Stimulated activated CD4-positive, alpha-beta T cell treated with anti-CD3 and anti-CD28 coated beads, Interleukin-12 subunit alpha, Interleukin-12 subunit beta, amount 100 ng/mL, for 4 hours (primary cell): ENCODE data around the gene RPL22L1.
"Not testable (repeated sequence)": the region's sequence is repeated elsewhere in the genome, so short reads cannot be mapped to it uniquely, and the experiment has no call there.

Source experiments
- DNase-seq: peaks from one replicate; pipeline ENCODE4 v3.0.0-alpha.2; 2020

RPL22L1 gene

DNA sequence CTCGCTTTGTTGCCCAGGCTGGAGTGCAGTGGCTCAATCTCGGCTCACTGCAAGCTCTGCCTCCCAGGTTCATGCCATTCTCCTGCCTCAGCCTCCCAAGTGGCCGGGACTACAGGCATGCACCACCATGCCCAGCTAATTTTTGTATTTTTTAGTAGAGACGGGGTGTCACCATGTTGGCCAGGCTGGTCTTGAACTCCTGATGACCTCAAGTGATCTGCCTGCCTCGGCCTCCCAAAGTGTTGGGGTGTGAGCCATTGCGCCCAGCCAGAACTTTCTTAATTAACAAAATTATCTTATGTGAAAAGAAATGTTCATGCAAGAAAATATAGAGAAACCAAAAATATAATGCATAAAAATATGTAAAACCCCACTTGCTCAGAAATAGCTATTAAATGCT is 7.3 kb upstream of the RPL22L1 start:
- not testable (repeated sequence) for DNase-seq

DNA sequence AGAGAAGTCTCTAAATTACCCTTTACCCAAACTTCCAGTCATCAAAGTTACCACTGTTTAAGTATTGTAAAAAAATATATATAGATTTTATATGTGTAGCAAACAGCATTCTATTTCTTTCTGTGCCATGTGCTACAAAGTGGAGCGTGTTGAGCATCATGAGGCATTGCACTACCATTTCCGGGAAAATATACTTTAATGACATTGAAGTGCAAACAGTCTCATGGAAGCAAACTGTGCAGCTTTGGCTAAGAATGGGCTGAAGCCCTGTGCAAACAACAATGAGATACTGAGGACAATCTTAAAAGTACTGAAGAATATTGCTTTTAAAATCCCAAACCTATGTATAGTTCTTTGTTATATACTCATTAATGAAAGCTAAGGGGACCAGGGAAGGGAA is 6.5 kb upstream of the RPL22L1 start:
- DNase-seq: no peak

DNA sequence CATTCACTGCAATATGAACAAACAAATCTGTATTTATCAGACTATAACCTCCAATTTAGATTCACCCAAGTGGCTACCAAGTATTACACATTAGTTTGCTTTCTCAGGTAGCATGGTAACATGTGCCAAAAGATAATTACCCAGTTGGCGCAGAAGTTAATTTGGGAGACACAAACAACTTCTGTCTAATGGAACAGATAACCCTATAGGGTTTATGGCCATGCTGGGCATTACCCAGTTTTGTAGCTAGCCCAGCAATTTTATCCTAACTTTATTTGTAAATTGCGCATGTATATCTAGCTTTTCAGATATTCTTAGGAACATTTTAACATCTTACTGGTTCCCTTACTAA is 780 bp downstream of the RPL22L1 start:
- no peak for DNase-seq

DNA sequence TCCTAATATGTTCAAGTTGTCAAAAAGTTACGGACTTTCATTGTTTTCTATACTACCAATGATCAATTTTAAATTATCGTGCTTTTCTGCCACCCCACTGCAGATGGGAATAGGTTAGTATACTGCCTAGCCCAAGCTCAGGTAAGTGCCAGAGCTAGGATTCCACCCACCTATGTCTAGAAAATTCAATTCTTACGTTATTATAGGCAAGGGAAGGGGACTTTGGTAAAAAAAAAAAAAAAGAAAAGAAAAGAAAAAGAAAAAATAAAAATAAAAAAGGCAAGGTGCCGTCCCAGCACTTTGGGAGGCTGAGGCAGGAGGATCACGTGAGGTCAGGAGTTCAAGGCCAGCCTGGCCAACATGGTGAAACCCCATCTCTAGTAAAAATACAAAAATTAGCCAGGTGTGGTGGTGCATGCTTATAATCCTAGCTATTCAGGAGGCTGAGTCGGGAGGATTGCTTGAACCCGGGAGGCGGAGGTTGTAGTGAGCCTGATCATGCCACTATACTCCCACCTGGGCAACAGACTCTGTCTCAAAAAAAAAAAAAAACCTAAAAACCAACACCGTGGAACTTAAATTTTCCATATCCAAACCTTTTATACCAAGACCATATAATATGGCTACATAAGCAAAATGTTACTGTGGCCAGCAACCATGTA is 1.3 kb downstream of the RPL22L1 start:
- DNase-seq: no peak

DNA sequence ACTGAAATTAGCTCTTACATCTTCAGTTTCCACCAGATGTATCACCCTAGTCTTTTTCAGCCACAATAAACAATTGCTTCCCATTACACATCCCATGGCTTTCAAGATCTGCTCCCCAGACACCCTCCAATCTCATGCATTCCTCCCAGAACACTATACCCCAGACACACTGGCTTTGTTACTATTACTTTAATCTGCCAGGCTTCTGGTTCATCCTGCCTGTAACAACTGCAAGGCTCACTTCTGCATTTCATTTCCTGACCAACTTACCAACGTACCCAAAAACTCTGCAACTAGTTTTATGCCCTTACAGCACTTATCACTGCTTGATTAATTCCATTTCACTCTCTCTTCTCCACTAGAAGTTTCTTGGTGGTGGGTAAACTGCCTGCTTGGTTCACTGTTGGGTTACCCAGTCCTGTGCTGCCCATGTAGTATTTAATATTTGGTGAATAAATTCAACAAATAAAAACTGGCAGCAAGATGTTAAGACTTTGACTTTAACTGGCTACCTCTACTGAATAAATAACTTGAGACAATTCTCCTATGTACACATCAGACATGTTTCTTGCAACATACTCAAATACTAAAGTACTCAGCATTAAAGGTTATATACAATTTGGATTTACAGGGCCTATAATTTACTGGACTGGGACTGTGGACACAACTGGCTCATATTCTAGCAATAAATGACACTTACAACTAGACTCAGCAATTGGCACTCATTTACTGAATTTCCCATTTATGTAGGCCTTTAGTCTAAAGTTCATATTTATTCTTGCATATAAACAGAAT is 2.7 kb downstream of the RPL22L1 start:
- DNase-seq: no peak

DNA sequence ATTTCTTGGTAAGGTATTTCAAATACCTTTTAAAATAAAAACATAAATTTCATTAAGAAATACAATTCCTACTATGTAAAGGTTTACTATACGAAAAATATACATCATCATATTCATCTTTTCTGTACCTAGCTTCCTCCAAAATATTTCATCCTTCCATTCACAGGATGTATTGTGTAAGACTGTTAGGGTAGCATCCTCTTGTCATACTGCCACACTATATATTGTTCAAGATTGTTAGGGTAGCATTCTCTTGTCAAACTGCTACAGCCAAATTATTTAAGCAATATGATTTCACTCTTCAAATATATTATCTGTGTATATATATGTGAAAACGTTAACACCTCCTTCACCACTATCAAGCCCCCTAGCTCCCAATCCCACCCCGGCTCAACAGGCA is 3.5 kb downstream of the RPL22L1 start:
- DNase-seq: no peak

DNA sequence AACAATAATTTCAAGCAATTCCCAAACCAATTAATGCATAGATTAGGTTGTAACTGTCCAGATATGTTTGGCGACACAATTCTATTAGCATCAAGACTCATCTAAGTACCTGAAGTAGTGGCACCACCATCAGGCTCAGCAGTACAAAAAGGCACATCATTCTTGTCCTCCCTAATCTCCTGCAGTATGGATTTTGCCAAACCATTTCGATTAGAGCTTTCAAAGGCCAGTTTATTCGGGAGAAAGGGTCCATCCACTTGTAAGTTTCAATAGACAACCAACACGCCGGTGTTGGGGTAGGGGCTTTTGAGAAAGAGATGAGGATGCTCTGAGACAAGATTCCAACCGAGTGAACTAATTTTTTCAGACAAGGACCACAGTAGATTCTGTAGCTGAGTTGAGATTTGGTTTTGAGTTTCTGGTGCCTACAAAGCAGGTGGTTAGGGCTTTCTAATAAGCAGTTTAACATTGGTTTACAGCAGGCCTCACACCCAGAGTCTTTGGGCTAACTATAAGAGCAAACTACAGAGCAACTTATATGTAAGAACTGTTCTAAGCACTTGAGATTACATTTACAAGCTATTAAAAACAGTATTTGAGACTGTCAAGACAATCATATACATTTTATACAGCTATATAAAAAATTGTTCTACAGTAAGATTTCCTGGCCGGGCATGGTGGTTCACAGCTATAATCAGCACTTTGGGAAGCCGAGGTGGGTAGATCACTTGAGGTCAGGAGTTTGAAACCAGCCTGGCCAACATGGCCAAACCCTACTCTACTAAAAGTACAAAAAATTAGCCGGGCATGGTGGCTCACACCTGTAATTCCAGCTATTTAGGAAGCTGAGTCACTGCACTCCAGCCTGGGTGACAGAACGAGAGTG is 4.5 kb downstream of the RPL22L1 start:
- no peak for DNase-seq

DNA sequence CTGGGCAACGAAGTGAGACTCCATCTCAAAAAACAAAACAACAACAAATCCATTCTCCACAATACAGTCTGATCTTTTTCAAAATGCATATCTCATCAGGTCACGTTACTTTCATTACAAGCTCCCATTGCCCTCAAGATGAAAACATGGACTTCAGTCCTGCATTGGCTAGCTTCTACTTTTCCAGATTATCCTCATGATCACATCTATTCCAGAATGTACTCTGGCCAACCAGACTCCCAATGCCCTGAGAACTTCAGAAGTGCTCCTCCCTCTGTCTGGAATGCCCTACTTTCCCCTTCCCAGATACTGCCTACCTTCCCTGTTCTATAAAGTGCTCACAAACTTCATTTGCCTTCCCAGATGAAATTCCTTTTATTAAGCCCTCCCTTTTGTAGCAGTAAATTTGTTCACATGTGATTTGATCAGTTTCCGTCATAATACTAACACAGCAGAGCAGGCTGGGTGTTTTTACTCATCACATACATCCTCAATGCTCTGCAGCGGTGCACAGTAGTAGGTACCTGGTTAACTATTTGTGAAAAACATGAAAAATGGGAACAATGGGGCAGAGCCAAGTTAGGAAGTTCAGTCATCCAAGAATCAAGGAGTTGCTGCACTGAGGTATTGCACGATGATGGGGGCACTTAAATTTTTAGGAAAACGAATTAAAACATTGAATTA is 5.3 kb downstream of the RPL22L1 start:
- no peak for DNase-seq

DNA sequence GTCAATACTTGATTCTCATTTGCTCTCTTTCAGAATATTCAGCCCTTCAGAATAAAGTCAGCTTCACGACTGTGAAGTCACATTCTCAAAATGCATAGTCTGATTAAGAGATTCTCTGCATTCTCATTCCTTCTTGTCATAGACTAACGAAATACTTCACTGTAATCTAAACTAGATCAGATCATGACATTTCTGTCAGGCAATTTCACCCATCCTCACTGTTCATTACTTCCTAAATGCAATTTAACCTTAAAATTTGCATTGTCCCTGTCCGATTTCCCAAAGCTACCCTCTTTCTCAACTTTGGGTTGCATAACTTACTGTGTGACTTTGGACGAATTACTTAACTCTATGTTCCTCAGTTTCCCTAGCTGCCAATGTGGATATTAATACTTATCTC is 6.2 kb downstream of the RPL22L1 start:
- no peak for DNase-seq

DNA sequence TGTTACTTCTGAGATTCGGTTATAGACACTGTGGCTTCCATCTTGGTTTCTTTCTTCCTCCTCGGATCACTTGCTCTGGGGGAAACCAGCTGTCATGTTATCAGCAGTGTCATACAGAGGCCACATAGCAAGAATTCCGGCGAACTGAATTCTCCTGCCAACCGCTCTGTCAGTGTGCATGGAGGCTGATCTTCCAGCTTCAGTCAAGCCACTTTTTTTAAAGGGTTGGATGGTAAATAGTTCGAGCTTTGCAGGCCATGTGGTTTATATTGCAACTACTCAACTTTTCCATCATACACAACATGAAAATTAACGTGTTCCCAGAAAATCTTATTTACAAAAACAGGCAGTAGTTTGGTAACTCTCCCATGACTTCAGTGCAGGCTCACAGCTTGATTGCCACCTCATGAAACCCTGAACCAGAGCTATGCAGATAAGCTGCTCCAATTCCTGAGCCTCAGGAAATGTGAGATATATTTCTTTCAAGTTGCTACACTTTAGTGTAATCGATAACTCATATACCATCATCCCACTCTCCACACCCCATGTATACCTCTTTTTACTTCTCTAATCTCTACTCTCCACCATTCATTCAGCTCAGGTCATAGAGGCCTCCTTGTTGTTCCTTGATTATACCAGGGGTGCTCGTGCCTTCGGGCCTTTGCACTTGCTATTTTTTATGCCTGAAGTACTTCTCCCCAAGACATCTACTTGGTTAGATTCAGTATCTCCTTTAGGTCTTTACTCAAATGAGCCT is 7.2 kb downstream of the RPL22L1 start:
- DNase-seq: no peak

DNA sequence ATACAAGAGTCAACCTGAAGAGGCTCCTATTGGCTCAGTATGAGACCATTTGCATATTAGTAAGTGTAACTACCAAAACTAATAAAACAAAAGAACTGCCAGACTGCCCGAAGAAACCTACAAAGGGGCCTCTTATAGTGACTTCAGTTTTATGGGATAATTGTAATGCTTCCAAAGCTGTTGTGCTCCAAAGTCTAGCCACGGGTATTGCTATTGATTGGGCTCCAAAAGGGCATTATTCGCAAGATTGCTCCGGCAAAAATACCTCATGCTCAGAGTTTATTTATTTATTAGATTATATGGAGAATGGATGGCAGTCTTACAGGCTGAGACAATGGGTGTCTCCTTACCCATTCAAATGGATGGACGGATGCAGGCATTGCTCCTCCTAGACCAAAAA is 11.4 kb downstream of the RPL22L1 start:
- no peak for DNase-seq

DNA sequence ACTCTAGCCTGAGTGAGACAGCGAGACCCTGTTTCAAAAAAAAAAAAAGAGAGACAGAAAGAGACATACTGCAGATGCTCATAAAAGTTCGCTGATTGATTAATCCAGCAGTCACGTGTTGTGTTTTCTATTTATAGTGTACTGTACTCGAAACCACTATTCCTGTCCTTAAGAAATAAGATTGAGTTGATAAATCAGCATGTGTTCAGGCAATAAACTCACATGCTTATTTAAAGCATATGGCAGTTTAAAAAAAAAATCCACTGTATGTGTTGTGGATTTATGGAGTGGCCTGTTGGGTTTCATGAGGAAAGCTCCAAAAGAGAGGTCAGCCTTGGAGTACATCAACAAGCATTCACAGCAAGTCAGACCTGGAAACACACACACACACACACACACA is 17.7 kb downstream of the RPL22L1 start:
- DNase-seq: no peak

DNA sequence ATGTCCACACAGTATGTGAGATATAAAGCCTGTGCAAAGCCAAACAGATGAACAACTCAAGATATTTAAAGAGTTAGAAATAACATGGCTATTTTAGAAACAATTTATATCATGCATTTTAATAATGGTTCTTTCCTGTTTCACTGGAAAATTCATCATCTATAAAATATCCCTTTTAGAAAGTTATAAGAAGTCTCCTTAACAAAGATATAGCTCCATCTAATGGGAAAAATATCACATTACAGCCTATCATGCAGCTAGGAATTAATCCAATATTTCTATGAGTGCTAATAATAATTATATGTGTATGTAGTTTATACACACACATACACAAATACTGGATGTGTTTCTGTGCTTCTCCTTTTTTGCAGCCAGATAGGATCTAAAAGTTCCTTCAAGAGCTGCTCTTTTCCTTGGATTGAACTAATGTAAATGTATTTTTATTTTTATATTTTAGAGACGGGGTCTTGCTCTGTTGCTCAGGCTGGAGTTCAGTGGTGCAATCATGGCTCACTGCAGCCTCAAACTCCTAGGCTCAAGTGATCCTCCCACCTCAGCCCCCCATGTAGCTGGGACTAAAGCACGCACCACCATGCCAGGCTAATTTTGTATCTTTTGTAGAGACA is 21.6 kb downstream of the RPL22L1 start:
- no peak for DNase-seq

DNA sequence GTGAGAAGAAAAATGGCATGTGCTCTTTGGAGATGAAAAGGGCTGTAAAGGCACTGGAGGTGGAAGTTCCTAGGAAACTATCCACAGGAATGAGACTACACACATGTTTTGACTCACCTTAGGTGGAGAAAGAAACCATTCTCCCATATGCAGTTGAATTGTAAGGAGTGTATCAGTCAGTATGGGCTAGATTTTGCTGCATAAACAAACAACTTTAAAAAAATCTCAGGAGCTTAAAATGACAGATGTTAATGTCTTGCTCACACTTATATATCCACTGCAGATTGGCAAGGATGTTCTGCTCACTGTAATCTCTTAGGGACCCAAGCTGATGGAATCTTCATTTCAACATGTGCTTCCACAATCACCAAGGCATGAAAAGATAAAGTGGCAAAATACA is 25.6 kb downstream of the RPL22L1 start:
- DNase-seq: no peak

DNA sequence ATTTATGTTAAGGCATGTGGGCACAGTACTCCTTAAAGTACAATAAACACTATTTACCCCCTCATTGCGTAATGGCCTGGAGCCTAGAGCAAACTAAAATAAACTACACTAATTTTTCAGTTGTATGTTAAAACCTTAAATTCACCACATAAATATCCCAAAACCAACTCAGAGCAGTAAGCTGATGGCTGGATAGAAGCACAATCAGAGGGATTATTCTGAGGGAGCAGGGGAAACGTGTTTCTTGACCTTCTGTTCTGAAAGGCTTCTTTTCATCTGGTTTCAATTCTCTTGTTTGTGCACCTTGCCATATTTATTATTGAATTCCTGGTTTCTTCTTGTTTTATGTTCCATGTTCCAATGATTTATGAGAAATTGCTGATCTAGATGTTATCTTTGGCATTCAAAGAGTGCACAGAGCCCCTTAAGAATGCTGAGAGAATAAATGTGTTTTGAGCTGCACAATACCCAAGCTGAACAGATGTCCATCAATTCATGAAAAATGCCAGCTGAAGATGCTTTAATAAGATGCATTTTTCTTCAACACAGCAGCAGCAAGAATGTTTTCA is 29.6 kb downstream of the RPL22L1 start:
- no peak for DNase-seq

DNA sequence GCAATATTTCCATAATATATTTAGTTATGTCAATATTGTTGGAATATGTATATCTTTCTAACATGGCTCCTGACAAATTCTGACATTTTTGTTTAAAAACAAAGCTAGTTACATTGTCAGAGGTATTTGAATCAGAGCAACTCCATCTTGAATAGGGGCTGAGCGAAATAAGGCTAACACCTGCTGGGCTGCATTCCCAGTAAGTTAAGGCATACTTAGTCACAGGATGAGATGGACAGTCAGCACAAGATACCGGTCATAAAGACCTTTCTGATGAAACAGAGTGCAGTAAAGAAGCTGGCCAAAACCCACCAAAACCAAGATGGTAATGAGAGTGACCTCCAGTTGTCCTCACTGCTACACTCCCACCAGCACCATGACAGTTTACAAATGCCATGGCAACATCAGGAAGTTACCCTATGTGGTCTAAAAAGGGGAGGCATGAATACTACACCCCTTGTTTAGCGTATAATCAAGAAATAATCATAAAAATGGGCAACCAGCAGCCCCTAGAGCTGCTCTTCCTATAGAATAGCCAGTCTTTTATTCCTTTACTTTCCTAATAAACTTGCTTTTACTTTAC is 30.4 kb downstream of the RPL22L1 start:
- no peak for DNase-seq

DNA sequence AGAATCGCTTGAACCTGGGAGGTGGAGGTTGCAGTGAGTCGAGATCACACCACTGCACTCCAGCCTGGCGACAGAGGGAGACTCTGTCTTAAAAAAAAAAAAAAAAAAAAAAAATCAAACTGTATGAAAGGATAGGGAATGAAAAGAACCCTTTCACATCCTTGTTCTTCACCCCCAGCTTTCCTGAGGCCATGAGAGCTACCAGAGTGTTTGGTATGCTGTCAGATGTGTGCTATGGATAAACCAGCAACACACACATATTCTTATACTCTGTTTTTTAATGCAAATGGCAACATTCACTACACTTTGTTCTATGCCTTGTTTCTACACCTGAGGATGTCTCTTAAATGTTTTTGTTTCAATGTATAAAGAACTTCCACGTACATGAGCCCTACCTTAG is 33.5 kb downstream of the RPL22L1 start:
- no peak for DNase-seq

DNA sequence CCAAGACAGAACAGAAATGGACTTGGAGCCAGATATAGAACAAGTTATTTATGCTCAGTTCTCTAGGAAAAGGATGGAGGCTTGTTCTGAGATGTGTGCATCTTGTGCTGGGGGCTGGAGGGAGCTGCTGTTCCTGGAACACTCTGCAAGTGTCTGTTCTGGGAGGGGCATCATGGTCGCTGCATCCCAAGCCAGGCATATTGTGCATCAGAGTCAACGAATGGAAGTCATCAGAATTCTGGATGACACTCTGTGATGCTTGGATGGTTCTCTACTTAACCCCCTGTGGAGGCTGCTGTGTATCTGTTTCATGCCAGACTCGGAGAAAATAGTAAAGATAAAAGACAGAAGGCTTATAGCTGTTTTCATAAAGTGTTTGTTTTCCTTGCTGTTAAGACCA is 34.7 kb downstream of the RPL22L1 start:
- DNase-seq: no peak

DNA sequence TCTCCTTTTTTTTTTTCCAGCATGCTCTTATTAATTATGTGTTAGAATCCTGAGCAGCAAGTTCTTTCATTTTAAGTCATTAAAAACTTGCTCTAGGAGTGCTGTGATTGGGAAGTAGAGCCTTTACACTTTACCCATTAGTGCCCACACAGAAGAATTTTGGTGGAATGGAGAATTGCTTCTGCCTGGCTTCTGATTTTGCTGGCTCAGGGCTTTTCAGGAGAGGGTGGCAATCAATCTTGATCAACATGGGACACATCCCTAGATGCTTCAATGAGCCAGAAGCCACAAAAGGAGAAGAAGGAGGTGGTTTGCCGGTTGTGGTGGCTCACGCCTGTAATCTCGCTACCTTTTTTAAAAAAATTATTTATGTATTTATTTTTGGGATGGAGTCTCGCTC is 39.4 kb downstream of the RPL22L1 start:
- no peak for DNase-seq

DNA sequence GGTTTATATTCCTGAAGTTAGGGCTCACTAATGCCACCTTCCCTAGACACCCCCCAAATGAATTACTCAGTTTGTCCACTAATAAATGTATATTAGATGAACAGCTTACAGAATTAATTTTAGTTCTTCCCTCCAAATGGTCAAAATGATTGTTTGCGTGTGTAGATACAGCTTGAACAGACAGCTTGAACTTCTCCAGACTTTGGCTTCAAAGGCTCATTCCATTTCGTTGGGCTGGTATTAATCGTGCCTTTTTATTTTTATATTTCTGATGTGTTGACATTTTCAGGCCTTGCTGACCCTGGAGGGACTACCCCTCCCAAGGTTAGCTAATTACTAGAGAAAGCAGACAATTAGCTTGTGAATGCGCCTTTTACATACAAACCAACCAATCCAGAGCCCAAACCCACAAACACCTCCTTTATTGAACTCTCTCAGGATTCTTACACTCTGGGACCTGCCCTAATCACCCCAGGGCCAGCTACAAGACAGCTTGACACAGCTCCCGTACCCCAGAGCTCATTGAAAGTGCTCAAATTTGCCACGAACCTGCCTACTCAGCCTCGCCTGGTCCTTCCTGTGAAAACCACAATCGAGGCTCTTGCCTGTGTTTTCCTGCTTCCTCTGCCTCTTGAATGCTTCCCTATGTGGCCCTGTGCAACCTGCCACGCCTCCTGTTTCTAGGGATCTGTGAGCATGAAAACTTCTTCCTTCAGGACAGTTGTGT is 40.3 kb downstream of the RPL22L1 start:
- no peak for DNase-seq

DNA sequence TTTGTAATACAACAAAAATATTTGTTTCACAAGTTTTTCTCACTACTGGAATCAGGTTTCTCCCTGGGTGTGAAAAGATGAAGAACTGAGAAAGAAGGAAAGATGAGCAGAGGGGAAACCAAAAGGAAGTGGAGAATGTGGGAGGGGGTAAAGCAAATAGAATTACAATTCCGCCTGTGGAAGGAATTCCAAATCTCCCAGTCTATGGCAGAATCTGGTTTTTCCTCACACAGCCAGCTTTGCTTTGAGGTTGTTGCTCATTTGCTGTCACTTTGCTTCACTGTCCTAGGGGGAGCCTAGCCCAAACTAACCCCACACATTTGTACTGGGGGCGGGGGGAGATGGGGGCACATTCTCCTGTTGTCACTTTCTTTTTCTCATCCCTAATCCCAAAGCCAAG is 43.9 kb downstream of the RPL22L1 start:
- DNase-seq: no peak
